Kidney capillary endothelial cell (primary cell): ENCODE data around the gene FBXW4.
"Not testable (repeated sequence)": the region's sequence is repeated elsewhere in the genome, so short reads cannot be mapped to it uniquely, and the experiment has no call there.

Source experiments
- DNase-seq: peaks from one replicate; pipeline ENCODE4 v3.0.0-alpha.2; 2018; ENCODE audit warnings: low spot score

Gene FBXW4

DNA sequence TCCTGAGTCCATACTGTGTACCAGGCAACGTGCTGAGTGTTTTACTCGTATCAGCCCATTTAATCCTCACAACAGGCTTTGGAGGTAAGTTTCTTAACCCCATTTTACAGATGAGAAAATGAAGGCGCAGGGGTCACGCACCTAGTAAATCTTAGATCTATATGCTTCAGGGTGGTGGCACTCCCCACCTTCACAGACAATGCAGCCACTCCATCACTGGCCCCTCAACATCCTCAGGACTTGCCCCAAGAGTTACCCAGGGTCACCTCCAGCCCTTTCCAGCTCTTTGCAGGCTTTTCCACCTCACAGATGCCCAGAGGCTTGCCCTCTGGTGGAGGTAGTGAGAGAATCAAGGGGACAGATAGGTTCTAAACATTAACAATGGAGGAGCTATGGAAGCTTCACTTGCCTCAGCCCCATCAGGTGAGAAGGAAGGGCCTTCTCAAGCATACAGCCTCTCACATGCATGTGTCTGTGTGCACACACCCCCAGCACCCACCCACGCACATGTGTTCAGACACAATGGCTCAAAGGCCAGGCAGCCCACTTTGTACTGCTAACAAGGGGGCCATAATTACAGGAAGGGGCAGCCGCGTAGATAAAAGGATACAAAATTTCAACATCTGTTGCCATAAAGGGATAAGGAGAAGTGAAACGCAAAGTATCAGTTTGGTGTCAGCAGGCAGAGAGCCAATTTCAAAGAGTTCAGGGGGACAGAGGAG lies 77.7 kb downstream of the FBXW4 start:
- no peak for DNase-seq

DNA sequence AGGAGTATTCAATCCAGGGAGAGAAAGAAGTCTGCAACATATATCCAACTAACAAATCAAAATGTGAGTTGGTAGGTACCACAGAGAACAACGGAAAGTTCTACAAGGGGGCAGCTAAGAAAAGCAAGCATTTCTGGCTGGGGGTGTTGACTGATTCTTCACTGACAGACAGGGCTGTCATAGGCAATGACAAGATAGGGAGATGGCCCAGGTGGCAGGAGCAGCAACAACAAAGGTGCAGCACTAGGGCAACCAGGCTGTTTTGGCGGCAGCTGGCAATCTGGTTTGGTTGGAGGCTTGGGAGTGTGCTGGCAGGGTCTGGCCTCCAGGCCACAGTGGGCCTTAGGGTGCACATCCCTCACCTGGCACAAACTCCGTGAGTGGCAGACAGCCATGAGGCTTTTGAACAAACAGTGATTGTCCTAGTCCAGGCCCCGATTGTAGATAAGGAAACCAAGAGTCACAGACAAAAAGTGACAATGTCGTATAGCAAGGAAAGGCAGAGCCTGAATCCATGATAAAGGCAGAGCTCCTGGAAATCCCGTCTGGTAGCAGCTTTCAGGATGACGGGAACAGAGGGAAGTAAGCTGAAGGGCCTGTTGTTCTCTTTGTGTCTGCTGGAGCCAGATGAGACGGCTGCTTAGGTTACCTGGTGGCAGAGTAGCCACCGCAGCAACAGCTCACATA lies 78.4 kb downstream of the FBXW4 start:
- no peak for DNase-seq

DNA sequence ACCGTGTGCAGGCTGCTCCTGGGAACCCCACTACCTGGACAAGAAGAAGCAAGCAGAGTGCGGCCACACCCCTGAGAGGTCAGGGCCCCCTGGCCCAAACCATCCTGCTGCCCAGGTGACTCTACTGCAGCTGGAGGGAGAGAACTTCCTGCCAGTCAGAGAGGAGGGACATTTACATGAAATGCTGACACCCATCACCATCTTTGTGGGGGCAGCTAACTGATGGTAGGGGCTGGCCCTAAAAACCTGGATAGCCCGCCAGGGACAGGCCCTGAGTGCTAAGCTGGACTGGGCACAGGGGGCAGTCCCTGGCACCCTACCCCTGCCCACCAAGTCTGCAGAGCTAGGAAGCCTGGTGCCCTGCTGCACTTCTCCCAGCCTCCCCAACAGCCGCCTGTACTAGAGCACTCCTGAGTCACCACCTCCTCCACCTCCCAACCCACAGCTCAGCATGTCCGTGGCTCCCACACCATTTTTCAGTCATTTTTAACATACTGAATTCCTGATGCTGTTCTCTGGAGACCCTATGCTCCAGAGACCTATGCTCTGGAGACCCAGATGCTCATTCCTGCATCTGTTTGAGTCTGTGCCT lies 79.3 kb downstream of the FBXW4 start:
- DNase-seq, result no peak

DNA sequence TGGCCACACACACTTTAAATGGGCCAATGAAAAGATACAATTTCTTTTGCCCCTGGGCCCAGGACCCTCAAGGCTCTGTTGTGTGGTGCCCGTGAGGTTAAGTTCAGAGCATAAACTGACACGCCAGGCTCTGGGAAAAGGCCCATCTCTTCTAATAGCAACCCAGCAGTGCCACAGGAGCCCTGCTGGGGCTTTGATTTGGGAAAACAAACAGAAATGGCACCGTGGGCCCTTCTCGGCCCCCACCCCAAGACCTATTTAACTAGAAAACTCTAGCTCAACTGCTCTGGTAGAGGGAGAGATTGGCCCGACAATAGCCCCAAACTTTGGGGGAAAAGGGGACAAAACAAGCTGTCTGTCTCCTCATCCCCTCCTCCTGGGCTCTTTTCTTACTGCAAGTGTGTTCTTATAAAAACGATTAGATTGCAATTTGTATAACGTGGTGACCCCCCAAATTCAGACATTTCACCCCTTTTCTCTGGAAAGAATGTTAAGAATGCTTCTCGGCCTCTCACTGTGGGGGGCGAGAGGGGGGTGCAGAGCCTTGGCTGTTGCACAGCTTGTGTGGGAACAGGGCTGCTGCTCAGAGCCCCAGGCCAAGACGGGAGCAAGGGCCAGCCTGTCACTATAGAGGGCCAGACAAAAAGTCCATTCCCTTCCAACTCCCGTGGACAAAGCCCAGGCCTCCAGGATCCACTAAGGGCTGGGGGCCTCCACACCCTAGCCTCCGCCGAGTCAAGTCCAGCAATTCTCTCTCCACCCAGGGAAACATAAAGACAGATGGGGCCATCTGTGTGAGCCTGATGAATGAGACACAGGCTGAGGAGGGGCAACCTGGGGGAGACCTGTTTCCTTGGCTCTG lies 80.1 kb downstream of the FBXW4 start:
- no peak for DNase-seq

DNA sequence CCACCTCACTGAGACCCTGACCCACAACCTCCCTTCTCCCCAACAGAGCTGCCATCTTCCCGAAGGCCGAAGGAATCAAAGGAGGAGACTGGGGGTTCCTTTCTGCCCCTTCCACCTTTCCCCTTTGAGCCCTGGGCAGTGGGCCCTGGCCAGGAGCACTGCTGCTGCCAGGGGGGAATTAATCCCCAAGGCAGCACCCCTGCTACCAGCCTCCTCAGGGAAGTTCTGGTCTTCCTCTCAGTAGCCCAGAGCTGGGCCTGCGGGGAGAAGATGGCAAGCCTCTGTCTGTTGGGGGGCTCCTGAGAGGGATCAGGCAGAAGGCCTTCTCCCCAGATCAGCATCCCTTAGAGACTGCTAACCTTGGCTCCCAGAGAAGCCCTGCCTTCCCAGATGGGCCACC lies 81.3 kb downstream of the FBXW4 start:
- no peak for DNase-seq

DNA sequence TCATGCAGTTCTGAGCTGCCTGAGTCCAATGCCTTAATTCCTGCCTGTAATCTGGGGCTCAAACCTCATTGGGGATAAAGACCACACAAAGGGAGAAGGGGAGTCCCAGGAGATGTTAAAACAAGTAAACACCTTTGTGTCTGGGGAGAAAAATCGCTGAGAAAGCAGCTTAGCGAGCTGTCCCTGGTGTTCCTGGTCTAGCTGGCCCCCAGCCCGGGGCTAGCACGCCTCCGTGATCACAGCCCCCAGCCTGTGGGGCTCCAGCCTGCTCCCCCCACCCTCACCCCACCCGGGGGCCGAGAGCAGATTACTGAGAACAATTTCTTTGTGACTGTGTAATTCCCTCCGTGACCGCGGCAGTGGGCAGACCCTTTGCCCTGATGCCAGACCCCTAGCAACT lies 82.1 kb downstream of the FBXW4 start:
- no peak for DNase-seq

DNA sequence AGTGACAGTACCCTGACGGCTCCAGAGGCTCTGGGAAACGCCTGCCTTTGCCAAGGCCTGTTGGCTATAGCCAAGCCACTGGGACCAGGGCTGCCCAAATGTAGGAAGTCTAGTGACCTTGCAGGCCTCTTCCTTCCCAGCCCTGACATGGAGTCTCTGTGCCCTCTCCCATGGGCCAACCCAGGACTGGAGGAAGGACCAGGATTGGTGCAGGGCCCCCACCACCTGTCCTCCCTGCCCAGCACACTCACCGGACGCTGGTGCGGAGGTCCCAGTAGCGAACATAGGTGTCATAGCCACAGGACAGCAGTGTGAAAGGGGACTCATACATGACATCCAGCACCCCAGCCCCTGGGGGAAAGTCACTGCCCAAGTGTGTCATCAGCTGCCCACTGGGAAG lies 82.9 kb downstream of the FBXW4 start:
- DNase-seq, result no peak

DNA sequence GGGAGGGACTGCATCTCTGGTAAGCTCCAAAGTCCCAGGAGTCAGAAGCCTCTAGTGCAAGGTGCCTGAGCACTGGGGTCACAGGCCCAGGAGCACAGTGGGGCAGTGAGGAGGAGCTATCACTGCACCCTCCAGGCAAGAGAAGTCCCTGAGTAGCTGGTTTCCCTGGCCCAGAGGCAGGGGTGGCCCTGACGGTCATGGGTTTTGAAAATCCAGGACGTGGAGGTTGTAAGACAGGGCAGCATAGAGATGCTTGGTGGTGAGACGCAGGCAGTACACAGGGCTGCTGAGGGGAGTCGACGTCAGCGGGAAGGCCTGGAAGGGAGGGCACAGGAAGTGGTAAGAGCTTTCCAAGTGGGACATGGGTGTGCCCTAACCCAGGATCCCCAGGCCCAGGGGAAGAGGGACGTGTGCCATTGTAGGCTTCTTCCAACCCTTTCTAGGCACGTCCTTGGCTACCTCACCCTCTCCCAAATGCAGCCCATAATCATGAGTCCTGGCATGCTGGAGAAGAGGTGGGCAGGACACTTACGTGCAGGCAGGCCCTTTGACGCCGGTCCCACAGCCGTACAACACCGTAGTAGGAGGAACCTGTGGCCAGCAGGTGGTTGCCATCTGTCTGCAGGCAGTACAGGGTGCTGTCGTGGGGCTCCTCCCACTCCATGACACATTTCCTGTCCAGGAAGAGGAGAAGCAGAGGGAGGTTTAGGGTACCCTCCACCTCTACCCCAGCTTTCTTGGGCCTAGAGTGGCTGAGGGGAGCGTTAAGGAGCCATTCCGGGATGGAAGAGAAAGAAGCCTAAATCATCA lies 83.7 kb downstream of the FBXW4 start:
- DNase-seq, result no peak

DNA sequence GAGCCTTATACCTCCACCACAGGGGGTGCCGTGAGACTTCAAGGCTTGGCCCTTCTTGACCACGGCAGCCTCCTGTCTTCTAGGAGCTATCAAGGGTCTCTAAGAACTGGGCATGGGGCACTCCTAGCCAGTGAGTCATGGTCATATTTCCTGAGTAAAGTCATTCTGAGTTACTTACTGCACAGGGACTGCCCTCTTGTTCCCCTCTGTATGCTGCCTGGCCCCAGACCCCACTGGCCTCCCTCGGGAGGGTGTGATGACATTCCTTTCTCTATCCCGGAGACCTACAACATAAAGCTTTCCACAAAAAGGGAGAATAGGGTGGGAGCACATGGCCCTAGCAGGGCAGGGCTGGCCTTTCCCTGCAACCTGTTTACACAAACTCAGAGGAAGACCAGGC lies 85.5 kb downstream of the FBXW4 start:
- DNase-seq, result peak; percentile 20

DNA sequence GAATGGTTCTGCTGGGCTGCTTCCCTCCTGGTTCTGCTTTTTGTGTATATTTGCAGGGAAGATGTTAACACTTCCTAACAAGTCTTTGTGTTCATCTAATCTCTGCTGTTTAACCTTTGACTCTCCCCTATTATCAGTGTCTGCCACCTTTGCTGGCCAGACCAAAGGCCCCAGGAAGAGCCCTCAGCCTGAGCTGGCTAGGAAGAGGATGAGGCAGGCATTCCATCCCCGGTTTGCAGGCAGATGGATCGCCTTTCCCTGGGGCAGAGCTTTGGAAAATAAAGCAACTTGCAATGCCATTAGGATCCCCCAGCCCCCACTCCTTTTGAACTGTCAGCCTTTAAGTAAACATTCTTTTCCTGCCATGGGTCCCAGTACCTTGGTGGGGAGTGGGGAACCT lies 87.8 kb downstream of the FBXW4 start:
- DNase-seq, result no peak

DNA sequence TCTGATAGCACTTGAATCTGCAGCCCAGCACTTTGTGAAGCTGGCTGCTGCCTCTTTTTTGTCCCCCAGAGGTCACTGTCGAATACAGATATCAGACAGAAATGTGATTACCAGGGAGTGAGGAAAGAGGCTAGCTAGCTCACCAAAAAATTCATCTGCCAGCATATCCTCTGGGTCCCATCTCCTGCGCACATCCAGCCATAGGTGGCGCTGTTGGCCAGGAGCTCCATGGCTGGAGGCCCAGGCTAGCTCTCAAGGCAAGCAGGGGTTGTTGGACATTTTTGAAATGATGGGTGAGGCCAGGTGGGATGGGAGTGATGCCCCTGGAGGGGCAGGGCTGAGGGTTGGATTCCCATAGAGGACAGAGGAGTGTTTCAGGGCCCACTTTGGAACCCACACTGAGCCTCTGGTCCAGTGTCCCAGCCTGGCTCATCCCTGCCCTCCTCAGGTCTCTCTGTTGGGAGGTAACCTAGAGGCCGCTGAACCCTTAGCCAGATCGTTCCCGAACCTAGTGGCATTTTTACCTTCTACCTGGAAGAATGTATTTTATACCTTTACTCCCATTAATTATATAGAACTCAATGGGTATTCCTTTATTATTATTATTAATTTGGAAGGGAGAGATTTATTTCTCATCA lies 92.1 kb downstream of the FBXW4 start:
- DNase-seq, result peak; percentile 71

DNA sequence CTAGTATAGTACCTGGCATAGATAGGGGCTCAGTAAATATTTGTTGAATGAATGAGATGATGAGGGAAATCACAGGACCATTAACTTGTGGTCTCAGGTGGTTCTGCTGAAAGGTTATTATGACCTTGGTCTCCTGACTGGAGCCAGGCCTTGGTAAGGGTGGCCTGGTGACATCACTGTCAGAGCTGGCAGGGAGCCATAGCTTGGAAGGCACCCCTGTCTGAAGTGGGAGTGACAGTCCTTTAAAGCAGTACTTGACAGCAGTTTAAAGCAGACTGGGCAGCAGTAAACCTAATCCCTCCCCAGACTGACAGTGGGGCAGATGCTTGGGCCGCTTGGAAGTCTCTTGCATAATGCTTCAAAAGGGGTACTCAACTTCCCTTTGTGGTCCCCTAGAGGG lies 93.4 kb downstream of the FBXW4 start:
- DNase-seq, result no peak

DNA sequence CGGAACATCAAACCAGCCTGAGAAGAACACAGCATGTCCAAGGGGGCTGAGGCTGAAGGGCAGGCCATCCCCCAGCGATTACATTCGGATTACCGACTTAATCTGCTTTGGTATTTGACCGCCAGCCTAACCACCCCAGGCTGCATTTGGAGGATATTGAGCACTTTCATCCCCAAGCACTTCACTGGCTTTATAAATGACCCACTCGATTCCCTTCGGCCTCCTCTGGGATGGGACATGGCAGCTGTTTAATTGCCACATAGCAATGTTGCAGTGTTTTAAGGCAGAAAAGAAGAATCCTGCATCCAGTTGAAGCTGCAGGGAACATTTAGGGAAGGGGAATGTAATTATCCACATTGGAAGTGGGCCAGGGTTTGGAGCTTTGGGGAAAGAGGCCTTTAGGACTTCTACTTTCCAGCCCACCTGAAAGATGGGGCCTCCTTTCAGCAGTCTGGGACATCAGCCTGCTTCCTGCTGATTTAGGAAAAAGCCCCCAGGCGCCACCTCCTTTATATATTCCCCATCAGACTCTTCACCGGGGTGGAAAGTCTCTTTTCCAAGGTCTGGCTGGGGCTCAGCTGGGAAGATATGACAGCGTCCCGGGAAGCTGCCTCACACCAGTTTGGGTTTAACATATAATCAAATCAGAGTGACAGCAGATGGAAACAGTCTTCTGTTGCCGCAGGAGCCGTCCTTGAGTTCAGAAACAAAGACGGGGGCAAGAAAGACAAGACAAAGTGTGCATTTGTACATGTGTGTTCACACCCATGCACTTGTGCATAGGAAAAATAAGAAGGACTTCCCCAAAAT lies 97.7 kb downstream of the FBXW4 start:
- DNase-seq, result no peak

DNA sequence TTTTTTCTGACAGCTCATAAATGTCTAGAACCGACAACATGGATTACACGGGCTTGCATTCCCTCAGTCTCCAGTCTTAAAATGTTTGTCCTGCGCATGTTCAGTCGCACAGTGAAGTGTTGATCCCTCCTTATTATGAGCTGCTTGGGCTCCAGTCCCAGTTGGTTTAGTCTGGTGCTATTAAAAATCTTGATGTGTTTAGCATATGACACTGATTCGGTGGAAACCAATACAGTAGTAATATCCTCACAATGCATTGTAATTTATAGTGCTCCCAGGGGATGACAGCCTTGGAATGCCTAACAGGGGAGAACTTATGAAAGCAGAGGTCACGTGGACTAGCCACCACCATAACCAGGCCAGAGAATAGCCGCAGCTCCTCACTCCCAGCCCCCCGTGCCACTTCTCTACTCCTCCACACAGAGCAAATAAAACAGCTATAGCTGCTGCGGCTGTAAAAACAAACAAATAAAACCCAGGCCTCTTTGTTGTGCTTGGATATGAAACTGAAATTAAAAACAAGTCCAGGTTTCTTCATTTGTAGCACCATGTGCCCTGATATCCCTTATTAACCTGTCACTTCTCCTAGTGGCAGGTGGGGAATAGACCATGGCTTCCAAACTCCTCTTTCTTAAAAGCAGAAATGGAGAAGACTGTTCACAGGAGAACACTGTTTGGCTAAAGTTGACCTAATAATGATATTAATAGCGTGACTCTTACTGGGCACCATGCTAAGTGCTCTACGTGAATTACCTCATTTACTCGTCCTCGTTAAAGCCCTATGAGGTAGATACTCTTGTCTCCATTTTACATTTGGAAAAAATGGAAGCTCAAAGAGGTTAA lies 99.2 kb downstream of the FBXW4 start:
- no peak for DNase-seq

DNA sequence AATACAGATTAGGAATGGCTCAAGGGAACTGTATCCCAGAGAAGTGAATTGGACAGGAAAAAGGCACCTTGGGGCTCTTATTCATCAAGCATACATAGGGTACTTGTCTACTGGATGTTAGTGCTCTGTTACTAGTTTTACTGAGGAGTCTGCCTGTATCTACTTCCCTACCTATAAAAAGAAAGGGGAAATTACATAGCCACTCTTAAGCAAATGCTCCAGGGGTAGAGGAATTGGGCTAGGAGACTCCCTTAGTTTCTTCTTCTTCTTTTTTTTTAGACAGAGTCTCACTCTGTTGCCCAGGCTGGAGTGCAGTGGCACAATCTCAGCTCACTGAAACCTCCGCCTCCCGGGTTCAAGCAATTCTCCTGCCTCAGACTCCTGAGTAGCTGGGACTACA lies 101.6 kb downstream of the FBXW4 start:
- not testable (repeated sequence) for DNase-seq

DNA sequence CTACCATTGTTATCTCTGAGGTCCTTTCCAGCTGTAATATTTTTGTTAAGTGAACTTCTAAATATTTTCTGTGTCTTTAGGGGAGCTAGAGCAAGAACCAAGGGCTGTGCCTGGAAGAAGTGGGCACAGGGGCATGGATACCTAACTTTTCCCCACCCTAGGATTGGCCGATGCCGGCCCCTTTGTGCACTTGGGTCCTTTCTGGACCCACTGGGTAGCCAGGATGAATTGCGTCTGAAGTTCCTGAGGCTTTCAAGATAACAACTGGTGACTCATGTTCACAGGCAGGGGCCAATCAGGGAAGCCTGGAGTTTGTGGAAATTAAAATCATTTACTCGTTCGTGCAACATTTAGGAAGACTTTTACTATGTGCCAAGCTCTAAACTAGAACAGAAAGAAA lies 106.1 kb downstream of the FBXW4 start:
- no peak for DNase-seq

DNA sequence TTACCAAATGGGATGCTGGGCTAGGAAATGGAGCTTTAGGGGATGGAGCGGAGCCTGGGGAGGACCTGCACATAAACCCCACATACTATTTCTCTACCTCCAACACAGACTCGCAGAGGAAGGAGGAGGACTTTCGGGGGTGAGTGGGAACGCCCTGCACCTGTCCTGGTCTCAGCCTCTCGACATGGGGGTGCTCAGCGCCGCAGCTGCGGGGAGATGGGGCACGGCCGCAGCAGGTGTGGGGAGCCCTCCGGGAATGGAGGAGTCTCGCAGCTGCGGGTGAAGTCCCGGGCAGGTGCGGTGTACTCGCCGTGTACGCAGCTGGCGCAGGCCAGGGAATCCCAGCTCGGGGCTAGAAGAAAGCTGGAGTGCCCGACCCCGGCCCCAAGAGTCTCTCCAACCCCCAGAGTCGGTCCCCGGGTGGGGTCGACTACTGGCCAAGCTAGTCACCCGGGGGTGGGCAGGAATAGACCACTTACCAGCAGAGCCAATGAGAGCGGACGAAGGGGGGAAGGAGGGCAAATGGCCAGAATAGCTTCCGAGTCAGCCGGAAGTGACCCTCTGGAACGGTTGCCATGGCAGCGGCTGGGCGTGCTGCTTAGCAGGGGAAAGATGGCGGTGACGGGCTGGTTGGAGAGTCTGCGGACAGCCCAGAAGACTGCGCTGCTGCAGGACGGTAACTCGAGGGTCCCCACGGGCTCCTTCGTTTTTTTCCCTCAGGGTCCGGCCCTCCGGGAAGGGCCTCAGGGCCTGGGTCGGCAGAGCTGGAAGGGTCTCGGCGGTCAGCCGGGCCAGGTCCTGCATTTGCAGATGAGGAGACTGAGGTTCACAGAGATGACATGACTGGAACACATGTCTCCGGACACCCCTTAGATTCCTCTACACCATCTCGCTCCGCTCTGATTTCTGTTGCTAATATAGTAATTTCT lies 107.0 kb downstream of the FBXW4 start, which contains the start of the genes DPCD and POLL:
TSS of gene DPCD (plus strand) at position 597 of the 929 bp plus-strand sequence. CDS start at position 613, 16 bp downstream.
TSS of gene POLL (minus strand) at position 533 of the 929 bp plus-strand sequence. CDS start 897 bp downstream, outside the sequence.
- DNase-seq, result peak; percentile 87

DNA sequence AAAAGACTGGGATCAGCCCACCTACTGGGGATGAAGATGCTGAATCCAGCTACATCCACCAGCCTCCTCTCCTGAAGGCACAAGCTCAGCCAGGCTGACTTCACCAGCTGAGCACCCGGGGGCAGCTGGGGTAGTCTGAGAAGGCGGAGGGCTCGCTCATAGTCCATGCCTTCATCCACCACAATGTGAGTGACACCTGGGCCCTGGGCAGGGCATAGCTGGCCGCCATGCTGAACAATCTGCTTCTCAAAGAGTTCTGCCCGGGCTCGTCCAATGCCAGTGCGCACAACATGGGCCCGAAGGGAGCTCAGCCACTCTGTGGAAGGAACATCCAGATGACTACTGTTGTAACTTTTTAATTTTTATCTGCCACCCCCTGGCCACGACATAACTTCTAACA lies 109.1 kb downstream of the FBXW4 start:
- no peak for DNase-seq
